HepG2 (cell line): ENCODE measurements around the gene ANKZF1.

Experiments
- HNRNPL ChIP-seq: fragments of 200-400 bp; formaldehyde crosslinking; IDR thresholded peaks from 2 replicates; pipeline ENCODE4 v1.6.1; 2017; ENCODE audit warnings: mild to moderate bottlenecking, low read depth, low read length
- IKZF5 ChIP-seq: IDR thresholded peaks from 2 replicates; pipeline ENCODE4 v1.6.1; 2018; ENCODE audit warnings: missing genetic modification reagents, mild to moderate bottlenecking, missing compliant biosample characterization
- JUN ChIP-seq: sonication (generic); formaldehyde crosslinking; IDR thresholded peaks from 2 replicates; pipeline ENCODE4 v1.4.0; 2020; ENCODE audit warnings: mild to moderate bottlenecking, missing genetic modification reagents
- SKI ChIP-seq: fragments of 450-650 bp; IDR thresholded peaks from one replicate; pipeline ENCODE4 v1.6.1; 2018; ENCODE audit warnings: mild to moderate bottlenecking; ENCODE audit not compliant: partially characterized antibody
- ZNF572 ChIP-seq: sonication (generic); formaldehyde crosslinking; IDR thresholded peaks from 2 replicates; pipeline ENCODE4 v1.5.1; 2020; ENCODE audit warnings: mild to moderate bottlenecking, missing genetic modification reagents

GRCh38 chr2:219248845-219249202 is 19.2 kb downstream of the ANKZF1 start:
- TF ChIP-seq IKZF5 (CRISPR knock-in tag) (no peak), SKI (no peak), JUN (CRISPR knock-in tag) (no peak), HNRNPL (no peak), ZNF572 (CRISPR knock-in tag) (no peak)
